GM23338 (cell line): ENCODE results near the gene TRAPPC10. TPM values are rescaled to one million over a fixed set of nuclear protein-coding genes. Genes with fewer than 3 reads are reported as not detected.

Experiments
- ATAC-seq: fragments of 200-7000 bp; cut with Tn5 transposase; 3 replicates; pipeline ENCODE4 v1.9.1; 2020
- DNase-seq: peaks from one replicate; pipeline ENCODE4 v3.0.0-alpha.2; 2015; ENCODE audit warnings: low spot score
- H2AFZ ChIP-seq: fragments of 200-600 bp; sonication (generic); 2 replicates; pipeline ENCODE4 v1.8.0; 2016; ENCODE audit warnings: antibody characterized with exemption, mild to moderate bottlenecking, moderate library complexity
- H3F3A ChIP-seq: fragments of 200-600 bp; sonication (generic); replicated peaks from 2 replicates; pipeline ENCODE4 v1.8.0; 2017; ENCODE audit warnings: antibody characterized with exemption, mixed run types, low read depth
- H3K27ac ChIP-seq: fragments of 200-600 bp; sonication (generic); 2 replicates; pipeline ENCODE4 v1.6.1; 2016; ENCODE audit warnings: low read depth
- H3K27me3 ChIP-seq: fragments of 200-600 bp; sonication (generic); 2 replicates; pipeline ENCODE4 v1.8.0; 2016; ENCODE audit warnings: mild to moderate bottlenecking, mixed run types, moderate library complexity; ENCODE audit not compliant: insufficient read depth
- H3K36me3 ChIP-seq: fragments of 200-600 bp; sonication (generic); 2 replicates; pipeline ENCODE4 v1.8.0; 2016; ENCODE audit warnings: mild to moderate bottlenecking; ENCODE audit not compliant: insufficient read depth
- H3K4me1 ChIP-seq: fragments of 200-600 bp; sonication (generic); 2 replicates; pipeline ENCODE4 v1.8.0; 2016; ENCODE audit warnings: mild to moderate bottlenecking, moderate library complexity; ENCODE audit not compliant: insufficient read depth
- H3K4me2 ChIP-seq: fragments of 200-600 bp; sonication (generic); 2 replicates; pipeline ENCODE4 v1.7.1; 2017; ENCODE audit warnings: mixed run types
- H3K4me3 ChIP-seq: fragments of 200-600 bp; sonication (generic); 2 replicates; pipeline ENCODE4 v1.6.1; 2016; ENCODE audit warnings: mixed run types
- H3K79me2 ChIP-seq: fragments of 200-600 bp; sonication (generic); replicated peaks from 2 replicates; pipeline ENCODE4 v1.8.0; 2017; ENCODE audit warnings: mild to moderate bottlenecking; ENCODE audit not compliant: insufficient read depth
- H3K9me2 ChIP-seq: fragments of 200-600 bp; sonication (generic); 2 replicates; pipeline ENCODE4 v1.8.0; 2017; ENCODE audit not compliant: insufficient read depth
- H4K20me1 ChIP-seq: fragments of 200-600 bp; sonication (generic); replicated peaks from 2 replicates; pipeline ENCODE4 v1.8.0; 2017; ENCODE audit warnings: mild to moderate bottlenecking; ENCODE audit not compliant: insufficient read depth
- H3K27ac Mint-ChIP-seq: 2 replicates; pipeline ENCODE4 v1.8.0; 2020; ENCODE audit warnings: inconsistent platforms, mild to moderate bottlenecking, moderate library complexity, mixed read lengths
- H3K27me3 Mint-ChIP-seq: 3 replicates; pipeline ENCODE4 v1.8.0; 2022; ENCODE audit warnings: low read depth, mild to moderate bottlenecking, moderate library complexity, mixed read lengths, inconsistent platforms; ENCODE audit not compliant: insufficient read depth, poor library complexity
- H3K36me3 Mint-ChIP-seq: 3 replicates; pipeline ENCODE4 v1.8.0; 2021; ENCODE audit warnings: low read depth, mild to moderate bottlenecking, inconsistent platforms, moderate library complexity, mixed read lengths
- H3K4me1 Mint-ChIP-seq: 3 replicates; pipeline ENCODE4 v1.8.0; 2020; ENCODE audit warnings: mild to moderate bottlenecking, inconsistent platforms, mixed read lengths
- H3K4me3 Mint-ChIP-seq: 3 replicates; pipeline ENCODE4 v1.8.0; 2021; ENCODE audit warnings: moderate library complexity, mild to moderate bottlenecking, inconsistent platforms, mixed read lengths
- H3K9me3 Mint-ChIP-seq: 3 replicates; pipeline ENCODE4 v1.8.0; 2020; ENCODE audit warnings: moderate library complexity, mild to moderate bottlenecking, inconsistent platforms, mixed read lengths
- CREB1 ChIP-seq: fragments of 250-450 bp; sonication (Bioruptor Pico); IDR thresholded peaks from 2 replicates; pipeline ENCODE4 v1.5.0; 2020; ENCODE audit warnings: low read depth, mild to moderate bottlenecking, moderate library complexity
- CTCF ChIP-seq, 2 experiments: fragments of 200-600 bp in 1 of 2; sonication (generic) in 1 of 2; conservative IDR thresholded peaks; 2 replicates each; pipeline versions ENCODE4 v1.5.1 to v1.6.1; 2016 to 2017; ENCODE audit warnings: antibody characterized with exemption in 2 of 2, low read depth in 2 of 2, mild to moderate bottlenecking in 2 of 2, moderate library complexity in 1 of 2
- ETS1 ChIP-seq: IDR thresholded peaks from 2 replicates; pipeline ENCODE4 v1.6.1; 2016; ENCODE audit warnings: antibody characterized with exemption
- EZH2 ChIP-seq: fragments of 200-600 bp; sonication (generic); IDR thresholded peaks from one replicate; pipeline ENCODE4 v1.8.0; 2017; ENCODE audit warnings: antibody characterized with exemption, mild to moderate bottlenecking, low read depth; ENCODE audit not compliant: unreplicated experiment
- EZH2phosphoT487 ChIP-seq: fragments of 200-600 bp; sonication (generic); IDR thresholded peaks from one replicate; pipeline ENCODE4 v1.8.1; 2018; ENCODE audit warnings: antibody characterized with exemption; ENCODE audit not compliant: unreplicated experiment
- NANOG ChIP-seq: IDR thresholded peaks from 2 replicates; pipeline ENCODE4 v1.6.1; 2016; ENCODE audit warnings: antibody characterized with exemption, borderline replicate concordance
- POLR2AphosphoS5 ChIP-seq: IDR thresholded peaks from 2 replicates; pipeline ENCODE4 v1.6.1; 2016; ENCODE audit warnings: antibody characterized with exemption, low read depth
- REST ChIP-seq: IDR thresholded peaks from one replicate; pipeline ENCODE4 v1.6.1; 2018; ENCODE audit warnings: antibody characterized with exemption; ENCODE audit not compliant: unreplicated experiment
- STAT1 ChIP-seq: IDR thresholded peaks from one replicate; pipeline ENCODE4 v1.6.1; 2016; ENCODE audit warnings: antibody characterized with exemption; ENCODE audit not compliant: unreplicated experiment
- ZNF114 ChIP-seq: fragments of 250-450 bp; sonication (Bioruptor Pico); IDR thresholded peaks from 2 replicates; pipeline ENCODE4 v1.5.0; 2020; ENCODE audit warnings: mild to moderate bottlenecking, moderate library complexity
- ZNF331 ChIP-seq: fragments of 250-450 bp; sonication (Bioruptor Pico); IDR thresholded peaks from 2 replicates; pipeline ENCODE4 v1.5.0; 2020; ENCODE audit warnings: low read depth, mild to moderate bottlenecking, moderate library complexity
- ZNF462 ChIP-seq: fragments of 250-450 bp; sonication (Bioruptor Pico); IDR thresholded peaks from 2 replicates; pipeline ENCODE4 v1.5.0; 2020; ENCODE audit warnings: mild to moderate bottlenecking, moderate library complexity
- polyA plus RNA-seq: library from polyadenylated mRNA; unstranded; fragments of >200 nt; fragmentation: Nextera tagmentation; extraction: Ambion mirVana; gene quantifications from 2 replicates; pipeline ENCODE4 v1.2.1, GENCODE V29; 2016
- total RNA-seq: library from RNA; depleted of rRNA; stranded (reverse); fragments of >200 nt; shearing (Covaris generic); gene quantifications from 2 replicates; pipeline ENCODE4 v1.2.3, GENCODE V29; 2014

TRAPPC10 gene
- total and polyA plus RNA-seq, 2 experiments from 2014 or later: 14.0 to 27.1 TPM

- TF ChIP-seq NANOG: no peak
- no peak for TF ChIP-seq STAT1
- TF ChIP-seq ZNF331 (CRISPR knock-in tag): no peak
- no peak for TF ChIP-seq POLR2AphosphoS5
- TF ChIP-seq EZH2: no peak
These were observed 8.4 kb downstream of the TRAPPC10 start (continued) for GRCh38 chr21:44020551-44020950.

GRCh38 chr21:44021064-44021463, 9.0 kb downstream of the TRAPPC10 start:
- no peak overlapping the region for H3K27ac Mint-ChIP-seq
- Histone ChIP-seq H2AFZ (no peak overlapping the region), H4K20me1 (peaks cover 63% of the 10 kb centered on the region)

More at GRCh38 chr21:44021064-44021463, 9.0 kb downstream of the TRAPPC10 start:
- Mint-ChIP-seq H3K9me3 (no peaks in the 10 kb centered on the region), H3K27me3 (peaks cover 4% of the 10 kb centered on the region), H3K4me1 (peaks cover 23% of the 10 kb centered on the region), H3K36me3 (no peaks in the 10 kb centered on the region), H3K4me3 (no peak overlapping the region)
- TF ChIP-seq ZNF331 (CRISPR knock-in tag) (no peak), ZNF462 (CRISPR knock-in tag) (no peak), CTCF (conservative IDR thresholded peaks at IDR 0.05; ENCODE audit: low read depth in 2 of 2) (no peak), CREB1 (no peak), ETS1 (no peak), REST (no peak), EZH2phosphoT487 (no peak), NANOG (no peak), ZNF114 (no peak), STAT1 (no peak)
- H3K4me1 ChIP-seq: peaks cover 19% of the 10 kb centered on the region
- DNase-seq: no peak
- no peaks in the 10 kb centered on the region for H3F3A ChIP-seq
- ATAC-seq: no peak
- no peak overlapping the region for H3K4me2 ChIP-seq
- H3K4me3 ChIP-seq: no peak overlapping the region
- peaks cover 100% of the 10 kb centered on the region for H3K79me2 ChIP-seq
- H3K9me2 ChIP-seq: no peaks in the 10 kb centered on the region
- no peaks in the 10 kb centered on the region for H3K27me3 ChIP-seq
- no peak overlapping the region for H3K27ac ChIP-seq
- no peaks in the 10 kb centered on the region for H3K36me3 ChIP-seq
